H9 (cell line): ENCODE measurements around the gene KIAA1549. TPM values are rescaled to one million over a fixed set of nuclear protein-coding genes. Genes with fewer than 3 reads are reported as not detected.

Experiments
- DNase-seq: peaks from one replicate; pipeline ENCODE4 v3.0.0-alpha.2; 2017
- H2AFZ ChIP-seq: one replicate; pipeline ENCODE4 v1.6.1; 2013; ENCODE audit warnings: mild to moderate bottlenecking, low read length, control low read depth, moderate library complexity
- H2AK5ac ChIP-seq: 2 replicates; pipeline ENCODE4 v1.6.1; 2013; ENCODE audit warnings: low read length, control low read depth, mixed read lengths; ENCODE audit not compliant: insufficient read length
- H2BK120ac ChIP-seq: one replicate; pipeline ENCODE4 v1.6.1; 2013; ENCODE audit warnings: low read depth, mild to moderate bottlenecking, low read length, control low read depth, inconsistent platforms; ENCODE audit not compliant: poor library complexity, severe bottlenecking
- H2BK12ac ChIP-seq: 2 replicates; pipeline ENCODE4 v1.6.1; 2013; ENCODE audit warnings: low read length, control low read depth, mixed read lengths, low read depth; ENCODE audit not compliant: insufficient read length
- H2BK15ac ChIP-seq: 2 replicates; pipeline ENCODE4 v1.6.1; 2013; ENCODE audit warnings: low read depth, low read length, control low read depth
- H2BK20ac ChIP-seq: one replicate; pipeline ENCODE4 v1.6.1; 2013; ENCODE audit warnings: low read depth, mild to moderate bottlenecking, low read length, control low read depth, inconsistent platforms; ENCODE audit not compliant: poor library complexity, severe bottlenecking
- H2BK5ac ChIP-seq: 2 replicates; pipeline ENCODE4 v1.6.1; 2013; ENCODE audit warnings: low read length, control low read depth, mixed read lengths; ENCODE audit not compliant: insufficient read length
- H3K14ac ChIP-seq: 2 replicates; pipeline ENCODE4 v1.6.1; 2013; ENCODE audit warnings: low read length, control low read depth; ENCODE audit not compliant: insufficient read depth
- H3K18ac ChIP-seq: 2 replicates; pipeline ENCODE4 v1.6.1; 2013; ENCODE audit warnings: low read depth, mild to moderate bottlenecking, mixed read lengths, low read length, control low read depth; ENCODE audit not compliant: insufficient read length
- H3K23ac ChIP-seq: 2 replicates; pipeline ENCODE4 v1.6.1; 2013; ENCODE audit warnings: low read length, control low read depth, mixed read lengths, low read depth; ENCODE audit not compliant: insufficient read length
- H3K23me2 ChIP-seq: 2 replicates; pipeline ENCODE4 v1.6.1; 2013; ENCODE audit warnings: low read depth, mild to moderate bottlenecking, mixed read lengths, low read length, control low read depth; ENCODE audit not compliant: insufficient read length, poor library complexity, severe bottlenecking
- H3K27ac ChIP-seq: 2 replicates; pipeline ENCODE4 v1.5.1; 2013; ENCODE audit warnings: low read length, control low read depth, mixed read lengths, low read depth; ENCODE audit not compliant: insufficient read length
- H3K27me3 ChIP-seq: 2 replicates; pipeline ENCODE4 v1.6.1; 2013; ENCODE audit warnings: low read length, control low read depth, inconsistent platforms; ENCODE audit not compliant: insufficient read depth
- H3K4ac ChIP-seq: 2 replicates; pipeline ENCODE4 v1.6.1; 2013; ENCODE audit warnings: low read depth, mild to moderate bottlenecking, control low read depth, inconsistent platforms, low read length, moderate library complexity
- H3K4me1 ChIP-seq: 2 replicates; pipeline ENCODE4 v1.6.1; 2013; ENCODE audit warnings: low read length, control low read depth, inconsistent platforms; ENCODE audit not compliant: insufficient read depth
- H3K4me2 ChIP-seq: 2 replicates; pipeline ENCODE4 v1.6.1; 2013; ENCODE audit warnings: low read length, control low read depth, mixed read lengths; ENCODE audit not compliant: insufficient read length, insufficient read depth
- H3K56ac ChIP-seq: 2 replicates; pipeline ENCODE4 v1.6.1; 2013; ENCODE audit warnings: low read depth, mild to moderate bottlenecking, mixed read lengths, low read length, control low read depth; ENCODE audit not compliant: insufficient read length
- H3K79me1 ChIP-seq: 2 replicates; pipeline ENCODE4 v1.6.1; 2013; ENCODE audit warnings: low read depth, mild to moderate bottlenecking, moderate library complexity, low read length, control low read depth, inconsistent platforms; ENCODE audit not compliant: insufficient read depth, poor library complexity, severe bottlenecking
- H3K79me2 ChIP-seq: 2 replicates; pipeline ENCODE4 v1.6.1; 2013; ENCODE audit warnings: low read length, control low read depth, inconsistent platforms; ENCODE audit not compliant: insufficient read depth
- H3K9ac ChIP-seq: 2 replicates; pipeline ENCODE4 v1.6.1; 2013; ENCODE audit warnings: low read length, control low read depth, mixed read lengths; ENCODE audit not compliant: insufficient read length; ENCODE audit errors: extremely low read depth
- H3K9me3 ChIP-seq: one replicate; pipeline ENCODE4 v1.6.1; 2013; ENCODE audit warnings: low read depth, low read length, inconsistent platforms; ENCODE audit not compliant: control insufficient read depth
- H3T11ph ChIP-seq: one replicate; pipeline ENCODE4 v1.6.1; 2013; ENCODE audit warnings: mild to moderate bottlenecking, low read length, control low read depth, inconsistent platforms
- H4K20me1 ChIP-seq: one replicate; pipeline ENCODE4 v1.6.1; 2013; ENCODE audit not compliant: control insufficient read depth, insufficient read length, insufficient read depth
- H4K5ac ChIP-seq: 2 replicates; pipeline ENCODE4 v1.6.1; 2013; ENCODE audit warnings: low read depth, mild to moderate bottlenecking, mixed read lengths, low read length, control low read depth; ENCODE audit not compliant: insufficient read length
- H4K8ac ChIP-seq: replicated peaks from 2 replicates; pipeline ENCODE4 v1.6.1; 2013; ENCODE audit warnings: low read length, control low read depth, mixed read lengths, low read depth; ENCODE audit not compliant: insufficient read length
- H4K91ac ChIP-seq: 2 replicates; pipeline ENCODE4 v1.6.1; 2013; ENCODE audit warnings: low read depth, mild to moderate bottlenecking, moderate library complexity, mixed read lengths, low read length, control low read depth; ENCODE audit not compliant: insufficient read length
- H3K27ac Mint-ChIP-seq, 3 experiments: 2 replicates in 2 of 3; 3 replicates in 1 of 3; pipeline ENCODE4 v1.8.0; 2020 to 2021; ENCODE audit warnings: mixed read lengths in 3 of 3, mild to moderate bottlenecking in 1 of 3, moderate library complexity in 1 of 3
- H3K27me3 Mint-ChIP-seq: 2 replicates; pipeline ENCODE4 v1.8.0; 2021; ENCODE audit warnings: low read depth, mild to moderate bottlenecking, moderate library complexity, mixed read lengths
- H3K36me3 Mint-ChIP-seq, 3 experiments: 2 replicates in 2 of 3; 3 replicates in 1 of 3; pipeline ENCODE4 v1.8.0; 2020 to 2021; ENCODE audit warnings: low read depth in 3 of 3, mixed read lengths in 3 of 3; ENCODE audit not compliant: insufficient read depth in 1 of 3
- H3K4me1 Mint-ChIP-seq, 2 experiments: 2 replicates each; pipeline ENCODE4 v1.8.0; 2020; ENCODE audit warnings: mixed read lengths in 2 of 2
- H3K4me3 Mint-ChIP-seq, 2 experiments: 2 replicates in 1 of 2; 3 replicates in 1 of 2; pipeline ENCODE4 v1.8.0; 2020 to 2021; ENCODE audit warnings: mild to moderate bottlenecking in 2 of 2, mixed read lengths in 2 of 2, moderate library complexity in 1 of 2
- H3K9me3 Mint-ChIP-seq, 2 experiments: 2 replicates in 1 of 2; 3 replicates in 1 of 2; pipeline ENCODE4 v1.8.0; 2020; ENCODE audit warnings: mild to moderate bottlenecking in 2 of 2, mixed read lengths in 2 of 2, moderate library complexity in 1 of 2
- CTCF ChIP-seq: fragments of 200-600 bp; sonication (generic); conservative IDR thresholded peaks from 3 replicates; pipeline ENCODE4 v1.8.0; 2021; ENCODE audit warnings: antibody characterized with exemption, mild to moderate bottlenecking
- WGBS: extraction: QIAGEN DNeasy Blood & Tissue Kit; methylation state at CpG from one replicate; pipeline ENCODE4 v1.1.7; 2013; ENCODE audit warnings: missing lambda C conversion rate, low lambda C conversion rate, mixed read lengths; ENCODE audit not compliant: insufficient read length; ENCODE audit errors: extremely low coverage; 5-methylcytosine and 5-hydroxymethylcytosine counted together
- total RNA-seq: library from RNA; stranded (reverse); gene quantifications from 2 replicates; pipeline ENCODE4 v1.2.1, GENCODE V29; 2021

KIAA1549 gene
- total RNA-seq, 1 experiment from 2014 or later: 11.9 TPM

GRCh38 chr7:138999414-138999813 is 18.2 kb upstream of the KIAA1549 start:
- Histone ChIP-seq H3K14ac (no peak overlapping the region), H3K23me2 (no peaks in the 10 kb centered on the region), H2AK5ac (no peak overlapping the region), H2AFZ (no peak overlapping the region), H2BK5ac (no peak overlapping the region), H3K56ac (no peak overlapping the region), H4K20me1 (no peaks in the 10 kb centered on the region), H2BK120ac (no peak overlapping the region), H3K4ac (no peak overlapping the region), H3K4me2 (no peak overlapping the region), H3K18ac (no peak overlapping the region), H2BK20ac (no peak overlapping the region), H3K23ac (no peak overlapping the region), H4K91ac (no peak overlapping the region), H4K5ac (no peak overlapping the region), H2BK12ac (no peak overlapping the region), H3K4me1 (no peaks in the 10 kb centered on the region), H3K27me3 (no peaks in the 10 kb centered on the region), H3K79me1 (no peaks in the 10 kb centered on the region), H3K9me3 (no peaks in the 10 kb centered on the region), H3T11ph (no peak overlapping the region), H3K27ac (no peak overlapping the region), H4K8ac (no peak overlapping the region), H2BK15ac (no peak overlapping the region), H3K79me2 (no peaks in the 10 kb centered on the region), H3K9ac (no peak overlapping the region)
- Mint-ChIP-seq H3K27ac (no peak overlapping the region), H3K27me3 (no peaks in the 10 kb centered on the region), H3K4me1 (no peaks in the 10 kb centered on the region), H3K36me3 (peaks cover 0 to 6% (median 0%) of the 10 kb centered on the region in 3 experiments; a peak in 4 of 7 replicates), H3K4me3 (no peak overlapping the region), H3K9me3 (peaks cover 8 to 14% of the 10 kb centered on the region in 2 experiments)
- no peak for DNase-seq
- TF ChIP-seq CTCF: no peak
- WGBS: no CpG with 5 or more reads among the region's 3 CpGs
